Measurements from ENCODE around the gene P2RX2. TPM values are rescaled to one million over a fixed set of nuclear protein-coding genes. Genes with fewer than 3 reads are reported as not detected.

The P2RX2 gene
- total RNA-seq, 1 donor from 2014 or later, result not detected

DNA sequence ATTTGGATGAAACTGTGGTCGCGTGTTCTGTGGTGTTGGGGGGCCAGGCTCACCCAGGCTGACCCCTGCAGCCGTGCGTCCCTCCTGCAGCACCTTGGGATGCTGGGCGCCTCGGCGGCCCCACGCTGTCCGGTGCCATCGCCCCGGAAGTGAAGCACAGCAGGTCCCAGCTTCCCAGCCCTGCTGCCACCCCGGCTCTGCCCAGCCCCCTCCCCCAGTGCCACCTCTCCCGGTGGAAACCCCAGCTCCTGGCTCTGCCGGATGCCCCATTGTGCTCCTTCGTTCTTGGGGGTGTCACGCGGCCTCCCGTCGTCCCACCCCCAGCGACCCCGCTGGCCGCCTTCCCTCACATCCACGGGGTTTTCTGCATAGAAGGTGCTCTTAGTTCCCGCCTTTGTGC lies 33.4 kb upstream of the P2RX2 start:
- Histone ChIP-seq H3F3A (ENCODE audit: low read depth) (peaks cover 18% of the 10 kb centered on the region), H3K27me3 (peaks cover 98% of the 10 kb centered on the region), H3K79me2 (ENCODE audit: low read depth) (no peaks in the 10 kb centered on the region), H3K4me3 (no peak overlapping the region), H3K9me3 (ENCODE audit: low read depth) (no peaks in the 10 kb centered on the region), H3K4me2 (no peak overlapping the region), H3K27ac (no peak overlapping the region), H2AFZ (replicated peaks) (no peak overlapping the region), H3K36me3 (no peaks in the 10 kb centered on the region), H4K20me1 (ENCODE audit: low read depth) (peaks cover 53% of the 10 kb centered on the region), H3K9ac (no peak overlapping the region), H3K4me1 (peaks cover 15% of the 10 kb centered on the region)
- TF ChIP-seq EZH2phosphoT487 (IDR thresholded peaks at IDR 0.05), result no peak
- TF ChIP-seq, protein P1, sequence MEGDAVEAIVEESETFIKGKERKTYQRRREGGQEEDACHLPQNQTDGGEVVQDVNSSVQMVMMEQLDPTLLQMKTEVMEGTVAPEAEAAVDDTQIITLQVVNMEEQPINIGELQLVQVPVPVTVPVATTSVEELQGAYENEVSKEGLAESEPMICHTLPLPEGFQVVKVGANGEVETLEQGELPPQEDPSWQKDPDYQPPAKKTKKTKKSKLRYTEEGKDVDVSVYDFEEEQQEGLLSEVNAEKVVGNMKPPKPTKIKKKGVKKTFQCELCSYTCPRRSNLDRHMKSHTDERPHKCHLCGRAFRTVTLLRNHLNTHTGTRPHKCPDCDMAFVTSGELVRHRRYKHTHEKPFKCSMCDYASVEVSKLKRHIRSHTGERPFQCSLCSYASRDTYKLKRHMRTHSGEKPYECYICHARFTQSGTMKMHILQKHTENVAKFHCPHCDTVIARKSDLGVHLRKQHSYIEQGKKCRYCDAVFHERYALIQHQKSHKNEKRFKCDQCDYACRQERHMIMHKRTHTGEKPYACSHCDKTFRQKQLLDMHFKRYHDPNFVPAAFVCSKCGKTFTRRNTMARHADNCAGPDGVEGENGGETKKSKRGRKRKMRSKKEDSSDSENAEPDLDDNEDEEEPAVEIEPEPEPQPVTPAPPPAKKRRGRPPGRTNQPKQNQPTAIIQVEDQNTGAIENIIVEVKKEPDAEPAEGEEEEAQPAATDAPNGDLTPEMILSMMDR (IDR thresholded peaks at IDR 0.05), result no peak
- no peak for TF ChIP-seq EZH2 (IDR thresholded peaks at IDR 0.05)
- no peak for DNase-seq (ENCODE audit: low spot score)
- Mint-ChIP-seq H3K27ac (no peak overlapping the region), H3K9me3 (no peaks in the 10 kb centered on the region), H3K4me3 (no peak overlapping the region), H3K36me3 (peaks cover 4% of the 10 kb centered on the region), H3K4me1 (peaks cover 4% of the 10 kb centered on the region), H3K27me3 (ENCODE audit: insufficient read depth, low read depth) (peaks cover 28% of the 10 kb centered on the region)

DNA sequence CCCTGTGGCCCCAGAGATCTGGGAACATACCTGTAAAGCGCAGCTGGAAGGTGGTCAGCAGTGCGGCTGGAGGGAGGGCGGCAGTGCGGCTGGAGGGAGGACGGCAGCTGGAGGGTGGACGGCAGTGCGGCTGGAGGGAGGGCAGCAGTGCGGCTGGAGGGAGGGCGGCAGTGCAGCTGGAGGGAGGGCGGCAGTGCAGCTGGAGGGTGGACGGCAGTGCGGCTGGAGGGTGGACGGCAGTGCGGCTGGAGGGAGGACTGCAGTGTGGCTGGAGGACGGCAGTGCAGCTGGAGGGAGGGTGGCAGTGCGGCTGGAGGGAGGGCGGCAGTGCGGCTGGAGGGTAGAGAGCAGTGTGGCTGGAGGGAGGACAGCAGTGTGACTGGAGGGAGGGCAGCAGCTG lies 31.6 kb upstream of the P2RX2 start:
- Mint-ChIP-seq H3K9me3 (no peaks in the 10 kb centered on the region), H3K4me1 (peaks cover 4% of the 10 kb centered on the region), H3K4me3 (no peak overlapping the region), H3K27me3 (ENCODE audit: insufficient read depth, low read depth) (peaks cover 22% of the 10 kb centered on the region), H3K36me3 (peaks cover 4% of the 10 kb centered on the region), H3K27ac (no peak overlapping the region)
- Histone ChIP-seq H3K4me2 (no peak overlapping the region), H2AFZ (replicated peaks) (no peak overlapping the region), H3K4me1 (peaks cover 15% of the 10 kb centered on the region), H3F3A (ENCODE audit: low read depth) (peaks cover 18% of the 10 kb centered on the region), H3K36me3 (no peaks in the 10 kb centered on the region), H3K79me2 (ENCODE audit: low read depth) (no peaks in the 10 kb centered on the region), H3K4me3 (no peak overlapping the region), H4K20me1 (ENCODE audit: low read depth) (peaks cover 36% of the 10 kb centered on the region), H3K9me3 (ENCODE audit: low read depth) (no peaks in the 10 kb centered on the region), H3K9ac (no peak overlapping the region), H3K27ac (no peak overlapping the region), H3K27me3 (peaks cover 100% of the 10 kb centered on the region)
- DNase-seq (ENCODE audit: low spot score), result no peak
- TF ChIP-seq EZH2 (IDR thresholded peaks at IDR 0.05) (no peak), EZH2phosphoT487 (IDR thresholded peaks at IDR 0.05) (no peak)
- TF ChIP-seq, protein P1 (IDR thresholded peaks at IDR 0.05), result no peak

DNA sequence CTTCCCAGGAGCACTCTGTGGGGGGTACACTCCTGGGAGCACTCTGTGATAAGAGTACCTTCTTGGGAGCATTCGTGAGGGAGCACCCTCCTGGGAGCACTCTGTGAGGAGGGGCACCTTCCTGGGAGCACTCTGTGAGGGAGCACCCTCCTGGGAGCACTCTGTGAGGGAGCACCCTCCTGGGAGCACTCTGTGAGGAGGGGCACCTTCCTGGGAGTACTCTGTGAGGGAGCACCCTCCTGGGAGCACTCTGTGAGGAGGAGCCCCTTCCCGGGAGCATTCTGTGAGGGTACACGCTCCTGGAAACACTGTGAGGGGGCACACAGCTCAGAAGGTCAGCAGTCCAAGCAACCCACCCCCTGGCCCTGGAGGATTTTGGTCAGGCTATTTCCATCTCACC lies 30.8 kb upstream of the P2RX2 start:
- peaks cover 4% of the 10 kb centered on the region for H3K36me3 Mint-ChIP-seq
- DNase-seq (ENCODE audit: low spot score), result no peak
- peaks cover 7% of the 10 kb centered on the region for H3K4me1 Mint-ChIP-seq
- Histone ChIP-seq H3F3A (ENCODE audit: low read depth) (peaks cover 13% of the 10 kb centered on the region), H3K79me2 (ENCODE audit: low read depth) (no peaks in the 10 kb centered on the region), H3K27me3 (peaks cover 100% of the 10 kb centered on the region), H3K4me3 (no peak overlapping the region), H3K9ac (no peak overlapping the region), H3K4me2 (no peak overlapping the region), H3K27ac (no peak overlapping the region), H2AFZ (replicated peaks) (no peak overlapping the region), H4K20me1 (ENCODE audit: low read depth) (peaks cover 27% of the 10 kb centered on the region), H3K36me3 (no peaks in the 10 kb centered on the region), H3K4me1 (peaks cover 10% of the 10 kb centered on the region), H3K9me3 (ENCODE audit: low read depth) (no peaks in the 10 kb centered on the region)
- H3K4me3 Mint-ChIP-seq, result no peak overlapping the region
- no peak overlapping the region for H3K27ac Mint-ChIP-seq
- no peak for TF ChIP-seq EZH2 (IDR thresholded peaks at IDR 0.05)
- no peak for TF ChIP-seq EZH2phosphoT487 (IDR thresholded peaks at IDR 0.05)
- TF ChIP-seq, protein P1 (IDR thresholded peaks at IDR 0.05), result no peak
- peaks cover 20% of the 10 kb centered on the region for H3K27me3 Mint-ChIP-seq (ENCODE audit: insufficient read depth, low read depth)
- H3K9me3 Mint-ChIP-seq, result no peaks in the 10 kb centered on the region

Data from neural progenitor cell (in vitro differentiated cells).